IPS-NIHi11 (cell line): ENCODE measurements around the gene RAB3A.

Experiments used
- DNase-seq: peaks from one replicate; pipeline ENCODE4 v3.0.0; 2012; ENCODE audit warnings: mixed read lengths, low spot score

RAB3A gene

GRCh38 chr19:18197306-18197705 is 6.5 kb downstream of the RAB3A start:
- no peak for DNase-seq

- DNase-seq = no peak
These were observed 7.4 kb downstream of the RAB3A start for GRCh38 chr19:18196511-18196845.

GRCh38 chr19:18194554-18195238 is 9.1 kb downstream of the RAB3A start:
- DNase-seq = peak; percentile 84

GRCh38 chr19:18194181-18194530 is 9.7 kb downstream of the RAB3A start:
- DNase-seq = no peak

GRCh38 chr19:18193388-18194180 is 10.3 kb downstream of the RAB3A start:
- no peak for DNase-seq

GRCh38 chr19:18192673-18193387 is 11.0 kb downstream of the RAB3A start, which contains the start of gene MPV17L2:
MPV17L2 (plus strand) TSS chr19:18193218; CDS start chr19:18193282, 64 bp downstream.
- DNase-seq = peak; percentile 93

GRCh38 chr19:18191640-18192062 is 12.2 kb downstream of the RAB3A start:
- no peak for DNase-seq

GRCh38 chr19:18190278-18190677 is 13.6 kb downstream of the RAB3A start:
- DNase-seq = no peak

- DNase-seq = no peak
These were observed 18.3 kb downstream of the RAB3A start for GRCh38 chr19:18185538-18185937.

GRCh38 chr19:18183529-18183928 is 20.3 kb downstream of the RAB3A start:
- no peak for DNase-seq

GRCh38 chr19:18179957-18180356 is 23.9 kb downstream of the RAB3A start:
- no peak for DNase-seq

GRCh38 chr19:18176367-18177310 is 27.2 kb downstream of the RAB3A start:
- no peak for DNase-seq

- no peak for DNase-seq
These were observed 28.9 kb downstream of the RAB3A start for GRCh38 chr19:18174983-18175382.

GRCh38 chr19:18173572-18174288 is 30.1 kb downstream of the RAB3A start, which contains the start of gene IFI30:
IFI30 (plus strand) TSS chr19:18173813; CDS start chr19:18173842, 29 bp downstream.
- DNase-seq = peak; percentile 89

GRCh38 chr19:18173054-18173571 is 30.7 kb downstream of the RAB3A start:
- no peak for DNase-seq

GRCh38 chr19:18172331-18173053 is 31.4 kb downstream of the RAB3A start:
- DNase-seq = no peak

GRCh38 chr19:18171605-18172327 is 32.1 kb downstream of the RAB3A start:
- DNase-seq = no peak

- DNase-seq = no peak
These were observed 33.1 kb downstream of the RAB3A start for GRCh38 chr19:18170714-18171255.
